HEK293 (cell line): ENCODE results near the gene ARV1.

Experiments used
- CTCF ChIA-PET: fragments of 350-600 bp; formaldehyde crosslinking; extraction: SDS; loops from one replicate; lab custom pipeline; 2021; ENCODE audit warnings: antibody characterized with exemption; lab: Yijun Ruan, JAX
- POLR2A ChIA-PET: fragments of 300-600 bp; formaldehyde crosslinking; extraction: SDS; loops from one replicate; lab custom pipeline; 2020; ENCODE audit warnings: antibody characterized with exemption, inconsistent platforms; lab: Yijun Ruan, JAX
- H3K27ac ChIP-seq: fragments of 200-500 bp; sonication (Bioruptor generic); 2 replicates; pipeline ENCODE4 v1.5.1; 2014; ENCODE audit warnings: low read depth, low read length, control low read depth, inconsistent platforms; ENCODE audit errors: extremely low read depth
- H3K36me3 ChIP-seq, 2 experiments: fragments of 200-500 bp in 1 of 2; sonication (Bioruptor generic) in 1 of 2; 1 replicate in 1 of 2; 2 replicates in 1 of 2; pipeline ENCODE4 v1.5.1; 2014 to 2017; ENCODE audit warnings: inconsistent platforms in 2 of 2, low read length in 2 of 2; ENCODE audit not compliant: control insufficient read depth in 2 of 2, insufficient read depth in 1 of 2
- H3K4me1 ChIP-seq: fragments of 200-500 bp; sonication (Bioruptor generic); 2 replicates; pipeline ENCODE4 v1.5.1; 2014; ENCODE audit warnings: mild to moderate bottlenecking, low read length, inconsistent platforms; ENCODE audit not compliant: control insufficient read depth, insufficient read depth
- H3K4me3 ChIP-seq: 2 replicates; pipeline ENCODE4 v1.5.1; 2011; ENCODE audit warnings: low read depth, mild to moderate bottlenecking, control low read depth, low read length, moderate library complexity
- H3K9me3 ChIP-seq: fragments of 200-500 bp; sonication (Bioruptor generic); 2 replicates; pipeline ENCODE4 v1.5.1; 2014; ENCODE audit warnings: low read depth, low read length, inconsistent platforms; ENCODE audit not compliant: control insufficient read depth, insufficient read depth
- KLF10 ChIP-seq: fragments of 450-650 bp; IDR thresholded peaks from 2 replicates; pipeline ENCODE4 v1.5.1; 2018; ENCODE audit warnings: missing biosample characterization, mild to moderate bottlenecking, missing genetic modification characterization
- KLF16 ChIP-seq: fragments of 450-650 bp; formaldehyde crosslinking; IDR thresholded peaks from 2 replicates; pipeline ENCODE4 v1.5.1; 2017; ENCODE audit warnings: missing biosample characterization, missing genetic modification characterization
- SCRT1 ChIP-seq: fragments of 450-650 bp; formaldehyde crosslinking; IDR thresholded peaks from 2 replicates; pipeline ENCODE4 v1.5.1; 2016; ENCODE audit warnings: missing biosample characterization, missing genetic modification characterization, borderline replicate concordance
- ZBTB20 ChIP-seq: fragments of 450-650 bp; formaldehyde crosslinking; IDR thresholded peaks from 2 replicates; pipeline ENCODE4 v1.5.1; 2016; ENCODE audit warnings: missing biosample characterization, missing genetic modification characterization
- ZBTB8A ChIP-seq: fragments of 450-650 bp; formaldehyde crosslinking; IDR thresholded peaks from 2 replicates; pipeline ENCODE4 v1.5.1; 2016; ENCODE audit warnings: missing biosample characterization, missing genetic modification characterization
- ZNF140 ChIP-seq: fragments of 450-650 bp; formaldehyde crosslinking; IDR thresholded peaks from 2 replicates; pipeline ENCODE4 v1.5.1; 2016; ENCODE audit warnings: missing biosample characterization, missing genetic modification characterization
- ZNF394 ChIP-seq: fragments of 450-650 bp; formaldehyde crosslinking; IDR thresholded peaks from 2 replicates; pipeline ENCODE4 v1.5.1; 2016; ENCODE audit warnings: missing biosample characterization, missing genetic modification characterization, mild to moderate bottlenecking, moderate library complexity, borderline replicate concordance
- ZNF473 ChIP-seq: fragments of 450-650 bp; formaldehyde crosslinking; IDR thresholded peaks from 2 replicates; pipeline ENCODE4 v1.5.1; 2017; ENCODE audit warnings: missing biosample characterization, missing genetic modification characterization
- ZNF521 ChIP-seq: fragments of 450-650 bp; formaldehyde crosslinking; IDR thresholded peaks from 2 replicates; pipeline ENCODE4 v1.5.1; 2017; ENCODE audit warnings: missing biosample characterization, mild to moderate bottlenecking, missing genetic modification characterization
- ZNF596 ChIP-seq: fragments of 450-650 bp; IDR thresholded peaks from 2 replicates; pipeline ENCODE4 v1.5.0; 2018; ENCODE audit warnings: missing biosample characterization, mild to moderate bottlenecking, missing genetic modification characterization, moderate library complexity
- ZNF670 ChIP-seq: fragments of 450-650 bp; formaldehyde crosslinking; IDR thresholded peaks from 2 replicates; pipeline ENCODE4 v1.5.1; 2016; ENCODE audit warnings: missing biosample characterization, missing genetic modification characterization, low read depth
- TF ChIP-seq, protein P1 (sequence below): fragments of 450-650 bp; formaldehyde crosslinking; IDR thresholded peaks from 2 replicates; pipeline ENCODE4; 2016; ENCODE audit warnings: missing biosample characterization, missing genetic modification characterization
- TF ChIP-seq, protein P2 (sequence below): fragments of 450-650 bp; formaldehyde crosslinking; IDR thresholded peaks from 2 replicates; pipeline ENCODE4 v1.5.1; 2016; ENCODE audit warnings: missing biosample characterization, missing genetic modification characterization, borderline replicate concordance
- TF ChIP-seq, protein P3 (sequence below): fragments of 450-650 bp; formaldehyde crosslinking; IDR thresholded peaks from 2 replicates; pipeline ENCODE4 v1.5.1; 2016; ENCODE audit warnings: missing biosample characterization, missing genetic modification characterization, low read depth
- TF ChIP-seq, protein P4 (sequence below): fragments of 450-650 bp; formaldehyde crosslinking; IDR thresholded peaks from 2 replicates; pipeline ENCODE4 v1.5.1; 2016; ENCODE audit warnings: missing biosample characterization, missing genetic modification characterization
- TF ChIP-seq, protein P5 (sequence below): fragments of 450-650 bp; IDR thresholded peaks from 2 replicates; pipeline ENCODE4 v1.5.1; 2018; ENCODE audit warnings: missing biosample characterization, missing genetic modification characterization
- TF ChIP-seq, protein P6 (sequence below): fragments of 450-650 bp; formaldehyde crosslinking; IDR thresholded peaks from 2 replicates; pipeline ENCODE4 v1.5.1; 2016; ENCODE audit warnings: missing biosample characterization, missing genetic modification characterization

ARV1 gene

DNA sequence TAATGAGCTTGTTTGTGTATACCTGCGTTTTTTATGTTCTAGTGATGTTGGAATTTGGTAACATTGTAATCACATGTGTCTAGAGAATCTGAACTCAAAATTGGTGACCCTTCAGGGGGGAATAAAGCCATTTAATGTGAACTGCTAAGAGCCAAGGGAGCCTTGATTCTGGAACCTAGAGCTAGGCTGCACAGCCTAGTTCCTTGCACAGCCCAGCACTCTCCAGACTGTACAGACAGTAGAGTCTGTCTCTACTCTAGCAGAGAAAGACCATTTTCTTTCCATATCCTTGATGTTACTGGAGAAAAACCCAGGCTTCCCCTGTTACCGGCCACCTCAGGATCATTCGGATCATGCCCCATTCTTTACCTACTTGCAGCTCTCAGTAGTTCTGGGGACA lies 8.6 kb downstream of the ARV1 start:
- Histone ChIP-seq H3K4me3 (no peak overlapping the region), H3K27ac (no peak overlapping the region), H3K36me3 (peaks cover 36 to 40% of the 10 kb centered on the region in 2 experiments), H3K4me1 (peaks cover 5% of the 10 kb centered on the region), H3K9me3 (no peaks in the 10 kb centered on the region)
- TF ChIP-seq ZNF521 (tag by site-specific recombination), result no peak
- TF ChIP-seq, protein P1, sequence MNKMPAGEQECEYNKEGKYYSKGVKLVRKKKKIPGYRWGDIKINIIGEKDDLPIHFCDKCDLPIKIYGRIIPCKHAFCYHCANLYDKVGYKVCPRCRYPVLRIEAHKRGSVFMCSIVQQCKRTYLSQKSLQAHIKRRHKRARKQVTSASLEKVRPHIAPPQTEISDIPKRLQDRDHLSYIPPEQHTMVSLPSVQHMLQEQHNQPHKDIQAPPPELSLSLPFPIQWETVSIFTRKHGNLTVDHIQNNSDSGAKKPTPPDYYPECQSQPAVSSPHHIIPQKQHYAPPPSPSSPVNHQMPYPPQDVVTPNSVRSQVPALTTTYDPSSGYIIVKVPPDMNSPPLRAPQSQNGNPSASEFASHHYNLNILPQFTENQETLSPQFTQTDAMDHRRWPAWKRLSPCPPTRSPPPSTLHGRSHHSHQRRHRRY (tag by site-specific recombination), result no peak
- no peak for TF ChIP-seq KLF10 (tag by site-specific recombination)
- TF ChIP-seq, protein P2, sequence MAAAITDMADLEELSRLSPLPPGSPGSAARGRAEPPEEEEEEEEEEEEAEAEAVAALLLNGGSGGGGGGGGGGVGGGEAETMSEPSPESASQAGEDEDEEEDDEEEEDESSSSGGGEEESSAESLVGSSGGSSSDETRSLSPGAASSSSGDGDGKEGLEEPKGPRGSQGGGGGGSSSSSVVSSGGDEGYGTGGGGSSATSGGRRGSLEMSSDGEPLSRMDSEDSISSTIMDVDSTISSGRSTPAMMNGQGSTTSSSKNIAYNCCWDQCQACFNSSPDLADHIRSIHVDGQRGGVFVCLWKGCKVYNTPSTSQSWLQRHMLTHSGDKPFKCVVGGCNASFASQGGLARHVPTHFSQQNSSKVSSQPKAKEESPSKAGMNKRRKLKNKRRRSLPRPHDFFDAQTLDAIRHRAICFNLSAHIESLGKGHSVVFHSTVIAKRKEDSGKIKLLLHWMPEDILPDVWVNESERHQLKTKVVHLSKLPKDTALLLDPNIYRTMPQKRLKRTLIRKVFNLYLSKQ (tag by site-specific recombination), result no peak
- TF ChIP-seq ZNF394, result no peak
- no peak for TF ChIP-seq ZNF596 (tag by site-specific recombination)
- no peak for TF ChIP-seq ZNF670 (tag by site-specific recombination)
- TF ChIP-seq ZBTB20 (tag by site-specific recombination), result no peak
- TF ChIP-seq, protein P3, sequence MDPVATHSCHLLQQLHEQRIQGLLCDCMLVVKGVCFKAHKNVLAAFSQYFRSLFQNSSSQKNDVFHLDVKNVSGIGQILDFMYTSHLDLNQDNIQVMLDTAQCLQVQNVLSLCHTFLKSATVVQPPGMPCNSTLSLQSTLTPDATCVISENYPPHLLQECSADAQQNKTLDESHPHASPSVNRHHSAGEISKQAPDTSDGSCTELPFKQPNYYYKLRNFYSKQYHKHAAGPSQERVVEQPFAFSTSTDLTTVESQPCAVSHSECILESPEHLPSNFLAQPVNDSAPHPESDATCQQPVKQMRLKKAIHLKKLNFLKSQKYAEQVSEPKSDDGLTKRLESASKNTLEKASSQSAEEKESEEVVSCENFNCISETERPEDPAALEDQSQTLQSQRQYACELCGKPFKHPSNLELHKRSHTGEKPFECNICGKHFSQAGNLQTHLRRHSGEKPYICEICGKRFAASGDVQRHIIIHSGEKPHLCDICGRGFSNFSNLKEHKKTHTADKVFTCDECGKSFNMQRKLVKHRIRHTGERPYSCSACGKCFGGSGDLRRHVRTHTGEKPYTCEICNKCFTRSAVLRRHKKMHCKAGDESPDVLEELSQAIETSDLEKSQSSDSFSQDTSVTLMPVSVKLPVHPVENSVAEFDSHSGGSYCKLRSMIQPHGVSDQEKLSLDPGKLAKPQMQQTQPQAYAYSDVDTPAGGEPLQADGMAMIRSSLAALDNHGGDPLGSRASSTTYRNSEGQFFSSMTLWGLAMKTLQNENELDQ, result no peak
- TF ChIP-seq SCRT1 (tag by site-specific recombination), result no peak
- TF ChIP-seq ZNF473 (tag by site-specific recombination), result no peak
- TF ChIP-seq, protein P4, sequence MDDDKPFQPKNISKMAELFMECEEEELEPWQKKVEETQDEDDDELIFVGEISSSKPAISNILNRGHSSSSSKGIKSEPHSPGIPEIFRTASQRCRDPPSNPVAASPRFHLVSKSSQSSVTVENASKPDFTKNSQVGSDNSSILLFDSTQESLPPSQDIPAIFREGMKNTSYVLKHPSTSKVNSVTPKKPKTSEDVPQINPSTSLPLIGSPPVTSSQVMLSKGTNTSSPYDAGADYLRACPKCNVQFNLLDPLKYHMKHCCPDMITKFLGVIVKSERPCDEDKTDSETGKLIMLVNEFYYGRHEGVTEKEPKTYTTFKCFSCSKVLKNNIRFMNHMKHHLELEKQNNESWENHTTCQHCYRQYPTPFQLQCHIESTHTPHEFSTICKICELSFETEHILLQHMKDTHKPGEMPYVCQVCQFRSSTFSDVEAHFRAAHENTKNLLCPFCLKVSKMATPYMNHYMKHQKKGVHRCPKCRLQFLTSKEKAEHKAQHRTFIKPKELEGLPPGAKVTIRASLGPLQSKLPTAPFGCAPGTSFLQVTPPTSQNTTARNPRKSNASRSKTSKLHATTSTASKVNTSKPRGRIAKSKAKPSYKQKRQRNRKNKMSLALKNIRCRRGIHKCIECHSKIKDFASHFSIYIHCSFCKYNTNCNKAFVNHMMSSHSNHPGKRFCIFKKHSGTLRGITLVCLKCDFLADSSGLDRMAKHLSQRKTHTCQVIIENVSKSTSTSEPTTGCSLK (tag by site-specific recombination), result no peak
- TF ChIP-seq, protein P5, sequence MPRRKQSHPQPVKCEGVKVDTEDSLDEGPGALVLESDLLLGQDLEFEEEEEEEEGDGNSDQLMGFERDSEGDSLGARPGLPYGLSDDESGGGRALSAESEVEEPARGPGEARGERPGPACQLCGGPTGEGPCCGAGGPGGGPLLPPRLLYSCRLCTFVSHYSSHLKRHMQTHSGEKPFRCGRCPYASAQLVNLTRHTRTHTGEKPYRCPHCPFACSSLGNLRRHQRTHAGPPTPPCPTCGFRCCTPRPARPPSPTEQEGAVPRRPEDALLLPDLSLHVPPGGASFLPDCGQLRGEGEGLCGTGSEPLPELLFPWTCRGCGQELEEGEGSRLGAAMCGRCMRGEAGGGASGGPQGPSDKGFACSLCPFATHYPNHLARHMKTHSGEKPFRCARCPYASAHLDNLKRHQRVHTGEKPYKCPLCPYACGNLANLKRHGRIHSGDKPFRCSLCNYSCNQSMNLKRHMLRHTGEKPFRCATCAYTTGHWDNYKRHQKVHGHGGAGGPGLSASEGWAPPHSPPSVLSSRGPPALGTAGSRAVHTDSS, result no peak
- TF ChIP-seq ZBTB8A, result no peak
- no peak for TF ChIP-seq KLF16 (tag by site-specific recombination)
- TF ChIP-seq ZNF140 (tag by site-specific recombination), result no peak
- TF ChIP-seq, protein P6, sequence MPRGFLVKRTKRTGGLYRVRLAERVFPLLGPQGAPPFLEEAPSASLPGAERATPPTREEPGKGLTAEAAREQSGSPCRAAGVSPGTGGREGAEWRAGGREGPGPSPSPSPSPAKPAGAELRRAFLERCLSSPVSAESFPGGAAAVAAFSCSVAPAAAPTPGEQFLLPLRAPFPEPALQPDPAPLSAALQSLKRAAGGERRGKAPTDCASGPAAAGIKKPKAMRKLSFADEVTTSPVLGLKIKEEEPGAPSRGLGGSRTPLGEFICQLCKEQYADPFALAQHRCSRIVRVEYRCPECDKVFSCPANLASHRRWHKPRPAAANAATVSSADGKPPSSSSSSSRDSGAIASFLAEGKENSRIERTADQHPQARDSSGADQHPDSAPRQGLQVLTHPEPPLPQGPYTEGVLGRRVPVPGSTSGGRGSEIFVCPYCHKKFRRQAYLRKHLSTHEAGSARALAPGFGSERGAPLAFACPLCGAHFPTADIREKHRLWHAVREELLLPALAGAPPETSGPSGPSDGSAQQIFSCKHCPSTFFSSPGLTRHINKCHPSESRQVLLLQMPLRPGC (tag by site-specific recombination), result no peak
- CTCF ChIA-PET, result interaction anchor here (0.6 to 3.3 kb wide), 3 partner anchors 8 to 52 kb away, joined by 3 to 10 read pairs (median 4); partner anchors contain the start of genes ARV1 and TTC13
- POLR2A ChIA-PET, result interaction anchor here (0.7 kb wide), 1 partner anchor 9 kb away, joined by 3 read pairs; the partner anchor contains the start of genes ARV1 and TTC13
